GM18505 (cell line): ENCODE measurements around the gene CACNA1I.

ENCODE experiments used
- ATAC-seq: cut with Tn5 transposase; IDR thresholded peaks from one replicate; pipeline ENCODE4 v1.9.1; 2021; ENCODE audit not compliant: unreplicated experiment
- POLR2A ChIP-seq: IDR thresholded peaks from 4 replicates; pipeline ENCODE4 v1.6.1; 2011; ENCODE audit warnings: borderline replicate concordance; ENCODE audit not compliant: insufficient read depth, insufficient read length; ENCODE audit errors: extremely low read depth

CACNA1I gene

GRCh38 chr22:39717099-39717498 lies 146.5 kb downstream of the CACNA1I start:
- ATAC-seq, result no peak
- TF ChIP-seq POLR2A, result no peak

DNA sequence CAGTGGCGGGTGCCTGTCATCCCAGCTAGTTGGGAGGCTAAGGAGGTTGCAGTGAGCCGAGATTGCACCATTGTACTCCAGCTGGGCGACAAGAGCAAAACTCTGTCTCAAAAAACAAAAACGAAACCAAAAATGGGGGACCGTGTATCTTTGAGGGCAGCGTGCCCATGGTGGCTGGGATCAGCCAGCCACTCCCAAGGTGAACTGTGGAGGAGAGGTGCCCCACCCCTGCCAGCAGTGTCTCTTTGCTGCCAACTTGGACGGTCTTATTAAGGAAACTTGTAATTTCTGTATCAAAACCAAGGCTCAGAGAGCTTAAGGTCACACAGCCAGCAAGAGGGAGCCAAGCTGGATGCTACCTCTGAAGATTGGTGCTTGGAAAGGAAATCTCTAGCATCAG lies 147.7 kb downstream of the CACNA1I start:
- ATAC-seq, result no peak
- no peak for TF ChIP-seq POLR2A

GRCh38 chr22:39718921-39719475 lies 148.4 kb downstream of the CACNA1I start:
- TF ChIP-seq POLR2A, result no peak
- ATAC-seq, result no peak

- ATAC-seq, result no peak
- no peak for TF ChIP-seq POLR2A
Observed at GRCh38 chr22:39719559-39720450, 149.3 kb downstream of the CACNA1I start.

- TF ChIP-seq POLR2A, result no peak
Observed at GRCh38 chr22:39721206-39722031, 150.9 kb downstream of the CACNA1I start.

GRCh38 chr22:39722032-39722325 lies 151.4 kb downstream of the CACNA1I start:
- no peak for TF ChIP-seq POLR2A

More at GRCh38 chr22:39721206-39722031, 150.9 kb downstream of the CACNA1I start:
- no peak for ATAC-seq

DNA sequence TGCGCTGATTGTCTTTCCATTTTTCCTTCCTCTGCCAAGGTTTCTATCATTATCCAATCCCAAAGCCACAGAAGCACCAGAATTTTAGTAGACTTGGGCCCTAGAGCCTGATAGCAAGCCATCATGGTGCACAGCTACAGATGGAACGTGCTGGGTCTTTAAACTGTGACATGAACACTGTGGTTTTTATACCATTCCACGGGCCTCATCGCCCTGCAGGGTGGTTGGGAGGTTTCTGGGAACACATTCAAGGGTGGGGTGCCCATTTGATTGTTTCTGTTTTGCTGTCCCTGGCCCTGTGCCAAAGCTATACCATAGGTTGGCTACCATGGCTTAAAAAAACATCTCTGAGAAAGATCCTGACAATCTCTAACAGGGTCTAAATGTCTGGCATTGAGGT lies 151.9 kb downstream of the CACNA1I start:
- no peak for TF ChIP-seq POLR2A
- no peak for ATAC-seq

More at GRCh38 chr22:39722032-39722325, 151.4 kb downstream of the CACNA1I start:
- no peak for ATAC-seq

DNA sequence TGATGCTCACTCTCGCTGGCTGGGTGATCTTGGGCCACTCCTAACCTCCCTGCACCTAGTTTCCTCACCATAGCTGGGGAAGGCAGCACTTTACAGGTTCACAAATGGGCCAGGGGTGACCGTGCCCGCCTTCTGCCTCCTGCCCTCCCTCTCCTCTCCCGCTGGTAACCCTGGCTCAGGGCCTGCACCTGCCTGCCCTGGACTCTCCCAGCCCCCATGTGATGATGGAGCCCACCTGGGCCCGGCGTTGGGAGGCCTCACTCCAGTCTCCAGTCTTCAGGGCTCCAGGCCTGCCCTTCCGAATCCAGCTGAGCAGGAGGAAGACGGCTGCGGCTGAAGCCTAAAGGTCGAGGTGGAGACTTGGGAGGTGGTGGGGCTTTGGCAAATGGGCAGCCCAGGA lies 152.9 kb downstream of the CACNA1I start:
- no peak for TF ChIP-seq POLR2A
- no peak for ATAC-seq

GRCh38 chr22:39723899-39724351 lies 153.4 kb downstream of the CACNA1I start:
- ATAC-seq, result no peak
- TF ChIP-seq POLR2A, result no peak

GRCh38 chr22:39724390-39724789 lies 153.8 kb downstream of the CACNA1I start:
- no peak for ATAC-seq
- no peak for TF ChIP-seq POLR2A

GRCh38 chr22:39724857-39725256 lies 154.3 kb downstream of the CACNA1I start:
- no peak for TF ChIP-seq POLR2A
- no peak for ATAC-seq

DNA sequence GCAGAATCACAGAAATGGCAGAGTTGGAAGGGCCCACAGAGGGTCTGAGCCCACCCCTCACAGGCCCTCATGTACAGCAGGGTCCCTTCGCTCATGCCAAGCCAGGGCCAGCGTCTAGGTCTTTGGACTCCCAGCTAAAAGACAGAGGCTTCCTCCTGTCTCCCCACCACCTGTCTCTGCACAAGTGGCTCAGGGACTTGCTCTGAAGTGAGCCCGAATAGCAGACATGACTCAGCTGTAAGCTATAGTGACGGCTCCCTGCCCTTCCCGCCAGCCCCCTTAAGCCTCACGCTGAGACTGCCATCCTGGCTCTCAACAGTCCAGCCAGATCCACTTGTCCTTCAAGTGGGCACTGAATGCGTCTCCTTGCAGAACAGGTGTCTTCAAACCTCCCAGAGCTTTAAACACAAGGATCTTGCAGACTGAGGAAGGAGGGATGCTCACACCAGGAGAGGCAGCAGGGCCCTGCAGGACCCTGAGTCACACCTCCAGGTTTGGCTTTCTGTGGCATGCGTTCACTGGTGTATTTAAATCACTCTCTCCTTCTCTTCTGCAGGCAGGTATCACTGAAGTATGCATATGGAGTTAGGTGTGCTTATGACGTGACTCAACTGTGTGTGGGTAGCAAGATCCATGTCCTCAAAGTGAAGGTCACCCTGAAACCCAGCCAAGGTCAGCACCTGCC lies 154.9 kb downstream of the CACNA1I start:
- TF ChIP-seq POLR2A, result no peak
- no peak for ATAC-seq

DNA sequence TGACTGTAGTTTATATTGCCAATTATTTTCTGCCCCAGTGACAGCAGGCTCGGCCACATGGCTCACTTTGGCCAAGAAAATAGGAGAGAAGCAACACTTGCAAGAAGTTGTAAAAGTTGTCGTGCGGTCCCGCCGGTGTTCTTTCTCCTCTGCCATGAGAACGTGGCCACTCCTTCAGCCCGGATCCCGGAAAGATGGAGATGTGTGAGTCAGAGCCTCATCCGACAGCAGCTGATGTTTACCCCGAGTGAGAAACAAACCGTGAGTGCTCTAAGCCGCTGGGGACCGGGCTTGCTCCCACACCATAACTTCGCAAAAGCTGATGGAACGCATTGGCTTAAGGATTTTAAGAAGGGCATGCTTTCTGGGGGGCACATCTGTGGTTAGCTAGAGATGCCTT lies 157.0 kb downstream of the CACNA1I start:
- TF ChIP-seq POLR2A, result no peak
- ATAC-seq, result no peak
